GM12872 (cell line): ENCODE results near the gene MYO1C.

ENCODE experiments used
- TF ChIP-seq, protein P1 (sequence below): IDR thresholded peaks from 3 replicates; pipeline ENCODE4 v1.5.1; 2011; ENCODE audit warnings: low read depth, mild to moderate bottlenecking, low read length, moderate library complexity; ENCODE audit not compliant: insufficient read depth

Gene MYO1C

DNA sequence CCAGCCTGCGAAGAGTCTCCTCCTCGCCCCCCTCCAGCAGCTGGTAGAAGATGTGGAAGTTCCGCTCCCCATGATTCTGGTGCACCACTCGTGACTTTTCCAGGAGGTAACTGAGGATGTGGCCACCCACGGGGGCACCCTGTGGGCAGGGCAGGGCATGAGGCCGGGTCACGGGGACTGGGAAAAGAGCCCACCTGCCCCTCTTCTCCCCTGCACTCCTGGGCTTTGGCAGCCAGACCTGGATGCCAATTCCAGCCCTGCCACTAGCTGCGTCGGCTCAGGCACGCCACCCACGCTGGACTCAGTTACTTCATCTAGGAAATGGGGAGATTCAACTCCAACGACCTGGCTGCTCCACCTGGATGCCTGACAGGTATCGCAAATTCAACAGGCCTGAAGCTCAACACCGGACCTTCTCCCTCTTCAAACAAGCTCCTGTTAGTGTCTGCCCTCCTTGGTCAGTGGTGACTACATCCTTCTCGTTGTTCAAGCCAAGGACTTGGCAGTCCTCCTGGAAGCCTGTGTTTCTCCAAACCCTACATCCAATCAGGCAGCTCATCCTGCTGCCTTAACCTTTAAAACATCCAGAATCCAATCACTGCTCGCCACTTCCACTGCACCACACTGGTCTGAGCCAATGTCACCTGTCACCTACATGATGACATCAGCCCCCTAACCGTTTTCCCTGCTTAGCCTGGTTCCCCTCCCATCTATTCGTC, 11.6 kb downstream of the MYO1C start:
- TF ChIP-seq, protein P1, sequence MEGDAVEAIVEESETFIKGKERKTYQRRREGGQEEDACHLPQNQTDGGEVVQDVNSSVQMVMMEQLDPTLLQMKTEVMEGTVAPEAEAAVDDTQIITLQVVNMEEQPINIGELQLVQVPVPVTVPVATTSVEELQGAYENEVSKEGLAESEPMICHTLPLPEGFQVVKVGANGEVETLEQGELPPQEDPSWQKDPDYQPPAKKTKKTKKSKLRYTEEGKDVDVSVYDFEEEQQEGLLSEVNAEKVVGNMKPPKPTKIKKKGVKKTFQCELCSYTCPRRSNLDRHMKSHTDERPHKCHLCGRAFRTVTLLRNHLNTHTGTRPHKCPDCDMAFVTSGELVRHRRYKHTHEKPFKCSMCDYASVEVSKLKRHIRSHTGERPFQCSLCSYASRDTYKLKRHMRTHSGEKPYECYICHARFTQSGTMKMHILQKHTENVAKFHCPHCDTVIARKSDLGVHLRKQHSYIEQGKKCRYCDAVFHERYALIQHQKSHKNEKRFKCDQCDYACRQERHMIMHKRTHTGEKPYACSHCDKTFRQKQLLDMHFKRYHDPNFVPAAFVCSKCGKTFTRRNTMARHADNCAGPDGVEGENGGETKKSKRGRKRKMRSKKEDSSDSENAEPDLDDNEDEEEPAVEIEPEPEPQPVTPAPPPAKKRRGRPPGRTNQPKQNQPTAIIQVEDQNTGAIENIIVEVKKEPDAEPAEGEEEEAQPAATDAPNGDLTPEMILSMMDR = no peak

DNA sequence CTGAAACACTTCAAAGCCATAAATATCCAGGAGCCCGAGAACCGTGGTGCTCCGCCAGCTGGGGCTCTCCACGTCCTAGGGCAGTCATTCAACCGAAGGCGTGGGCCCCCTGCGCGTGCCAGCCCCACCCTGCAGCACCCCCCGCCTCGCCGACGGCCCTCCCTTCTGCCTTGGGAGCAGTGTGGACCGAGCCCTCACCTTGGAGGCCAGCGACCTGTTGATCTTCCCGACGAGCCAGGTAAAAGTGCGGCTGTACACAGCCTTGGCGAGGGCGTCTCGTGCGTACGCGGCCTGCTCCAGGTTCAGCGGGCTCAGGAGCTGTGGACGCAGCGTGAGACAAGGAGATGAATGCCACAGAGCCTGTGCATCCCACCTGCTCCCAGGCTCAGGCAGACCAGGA, 14.1 kb downstream of the MYO1C start:
- TF ChIP-seq, protein P1 = no peak

DNA sequence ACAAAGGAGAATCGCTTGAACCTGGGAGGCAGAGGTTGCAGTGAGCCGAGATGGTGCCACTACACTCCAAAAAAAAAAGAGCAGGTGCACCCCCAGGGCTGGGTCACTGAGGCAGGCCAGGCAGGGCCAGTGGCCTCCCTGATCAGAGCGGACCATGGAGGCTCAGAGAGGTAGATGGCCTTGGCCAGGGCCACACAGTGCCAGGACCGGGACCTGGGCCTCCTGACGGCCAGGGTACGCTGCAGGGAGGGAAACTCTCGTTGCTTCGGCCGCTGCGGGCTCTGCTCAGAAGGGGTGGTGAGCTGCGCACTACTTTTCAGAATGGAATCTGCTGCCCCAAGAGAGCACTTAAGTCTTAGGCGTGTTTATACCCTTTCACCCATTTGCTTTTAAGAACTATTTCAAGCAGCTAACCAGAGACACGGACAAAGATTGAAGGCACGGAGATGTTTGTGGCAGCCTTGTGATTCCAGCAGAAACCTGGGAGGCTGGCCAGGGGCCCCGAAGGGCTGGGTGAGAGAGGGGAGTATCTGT, 17.1 kb downstream of the MYO1C start:
- TF ChIP-seq, protein P1 = no peak

DNA sequence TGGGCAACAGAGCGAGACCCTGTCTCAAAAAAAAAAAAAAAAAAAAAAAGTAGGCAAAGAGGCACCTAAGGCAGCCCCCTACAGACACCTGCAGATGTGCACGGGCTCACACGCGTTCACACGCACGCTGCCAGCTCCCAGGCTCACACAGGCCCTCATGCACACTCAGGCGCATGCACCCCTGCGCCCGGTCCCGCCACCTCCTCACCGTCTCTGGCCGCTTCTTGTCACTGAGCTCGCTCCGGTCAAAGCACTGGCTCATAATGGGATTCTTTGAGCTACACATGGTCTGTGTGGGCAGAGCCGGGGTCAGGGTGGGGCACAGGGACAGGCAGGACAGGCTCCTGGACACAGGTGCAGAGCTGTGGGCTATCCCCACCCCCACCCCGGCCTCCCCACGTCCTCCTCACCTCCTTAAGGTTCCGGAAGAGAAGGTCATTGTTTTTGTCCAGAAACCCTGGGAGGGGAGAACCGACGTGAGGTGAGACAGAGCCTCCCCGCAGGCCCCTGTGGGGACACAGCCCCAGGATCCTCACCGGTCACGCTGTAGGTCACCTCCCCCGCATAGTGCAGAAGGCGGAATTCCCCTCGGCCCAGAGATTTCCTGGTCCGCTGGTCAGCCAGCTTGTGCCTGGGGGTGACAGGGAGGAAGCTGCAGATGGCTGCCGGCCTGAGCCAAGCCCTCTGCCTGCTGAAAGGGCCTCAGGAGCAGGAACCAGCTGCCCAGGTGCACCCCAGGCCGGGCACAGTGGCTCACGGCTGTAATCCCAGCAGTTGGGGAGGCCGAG, 17.9 kb downstream of the MYO1C start:
- TF ChIP-seq, protein P1 = no peak

DNA sequence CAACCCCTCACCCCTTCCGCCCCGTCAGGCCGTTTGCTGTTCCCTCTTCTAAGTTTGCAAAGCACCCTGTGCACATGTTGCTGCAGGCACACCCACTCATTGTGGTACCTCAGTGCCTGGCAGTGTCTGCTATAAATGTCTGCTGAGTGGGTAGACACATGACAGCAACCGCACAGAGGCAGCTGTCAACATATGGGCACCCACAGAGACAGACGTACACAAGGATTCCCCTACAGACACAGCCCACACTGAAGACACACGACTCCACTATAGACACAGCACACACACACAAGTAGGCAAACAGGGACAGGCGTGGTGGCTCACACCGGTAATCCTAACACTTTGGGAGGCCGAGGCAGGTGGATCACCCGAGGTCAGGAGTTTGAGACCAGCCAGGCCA, 18.6 kb downstream of the MYO1C start:
- TF ChIP-seq, protein P1 = no peak

DNA sequence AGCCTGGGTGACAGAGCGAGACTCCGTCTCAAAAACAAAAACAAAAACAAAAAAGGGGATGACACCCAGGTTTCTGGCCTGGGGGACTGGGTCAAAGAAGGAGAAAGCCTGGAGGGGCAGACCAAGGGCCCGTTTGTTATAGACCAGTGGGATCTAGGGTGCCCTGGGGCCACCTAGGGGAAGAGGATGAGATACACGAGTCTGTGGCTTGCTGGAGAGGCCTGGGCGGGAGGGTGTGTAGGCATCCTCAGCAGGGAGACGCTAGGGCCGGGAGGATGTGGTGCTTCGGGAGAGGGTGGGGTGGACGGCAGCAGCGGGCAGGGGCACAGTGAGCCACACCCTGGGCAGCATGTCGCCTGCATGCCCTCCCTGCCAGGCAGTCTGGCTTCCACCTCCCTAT, 19.3 kb downstream of the MYO1C start:
- TF ChIP-seq, protein P1 = peak; percentile 24; the same call in 1 of the 3 replicates
